Uterus (tissue), 4 donors: ENCODE data around the gene TRIM33. TPM values are rescaled to one million over a fixed set of nuclear protein-coding genes. Genes with fewer than 3 reads are reported as not detected.
A peak's percentile ranks its signal among the peaks of the same experiment; 100 is the strongest.

Experiments used
- DNase-seq, 2 donors: peaks; one replicate each; pipeline ENCODE4 v3.0.0-alpha.2; 2019 to 2020
- H3K27ac ChIP-seq, 2 donors: fragments of 200-600 bp; sonication (generic); 1 replicate in 1 of 2; 2 replicates in 1 of 2; pipeline ENCODE4 v1.5.1; 2016 to 2018
- H3K27me3 ChIP-seq, 2 donors: fragments of 200-600 bp; sonication (generic); one replicate each; pipeline ENCODE4 v1.5.1; 2018 to 2019; ENCODE audit warnings: control low read depth in 1 of 2
- H3K36me3 ChIP-seq, 2 donors: fragments of 200-600 bp; sonication (generic); one replicate each; pipeline ENCODE4 v1.5.1; 2019; ENCODE audit warnings: control low read depth in 1 of 2
- H3K4me1 ChIP-seq, 2 donors: fragments of 200-600 bp; sonication (generic); one replicate each; pipeline ENCODE4 v1.5.1; 2018 to 2019; ENCODE audit warnings: control low read depth in 1 of 2
- H3K4me3 ChIP-seq, 2 donors: fragments of 200-600 bp; sonication (generic); 1 replicate in 1 of 2; 2 replicates in 1 of 2; pipeline ENCODE4 v1.5.1; 2018 to 2019; ENCODE audit warnings: mild to moderate bottlenecking in 1 of 2
- H3K9me3 ChIP-seq, 2 donors: fragments of 200-600 bp; sonication (generic); one replicate each; pipeline ENCODE4 v1.5.1; 2019; ENCODE audit warnings: control low read depth in 1 of 2
- CTCF ChIP-seq, 4 experiments: fragments of 200-600 bp in 2 of 4; fragments of 450-650 bp in 2 of 4; sonication (generic) in 2 of 4; IDR thresholded peaks; one replicate each; pipeline ENCODE4 v1.5.1; 2016 to 2019; ENCODE audit warnings: antibody characterized with exemption in 4 of 4, mild to moderate bottlenecking in 2 of 4, moderate library complexity in 1 of 4
- POLR2A ChIP-seq, 2 donors: fragments of 450-650 bp; IDR thresholded peaks; one replicate each; pipeline ENCODE4 v1.6.1; 2016; ENCODE audit warnings: antibody characterized with exemption in 2 of 2, mild to moderate bottlenecking in 1 of 2, moderate library complexity in 1 of 2
- intact Hi-C: fragments of 100-400 bp; cut with DNase I; formaldehyde crosslinking; loops from one replicate; pipeline ENCODE4 v1.15.1; 2023; ENCODE audit warnings: low total_unique reads
- total RNA-seq, 4 donors: library from RNA; depleted of rRNA in 3 of 4; stranded (reverse); fragments of >200 nt in 3 of 4; gene quantifications; one replicate each; pipeline versions ENCODE4 v1.1.0 to v1.2.4, GENCODE V29; 2014 to 2023
- donor health status: DM: yes; HTN: yes; CAD: no.

Gene TRIM33
- total RNA-seq, 4 donors from 2014 or later = 23.6 to 73.7 (median 50.8) TPM

- intact Hi-C loops = no loop called here
- H3K27ac ChIP-seq = no peak overlapping the region
- peaks cover 0 to 2% of the 10 kb centered on the region in 2 donors for H3K4me1 ChIP-seq
- no peak for DNase-seq
- TF ChIP-seq POLR2A (IDR thresholded peaks at IDR 0.05) (no peak), CTCF (IDR thresholded peaks at IDR 0.05) (no peak)
- H3K36me3 ChIP-seq = no peaks in the 10 kb centered on the region
- H3K27me3 ChIP-seq = no peaks in the 10 kb centered on the region
- H3K9me3 ChIP-seq = no peaks in the 10 kb centered on the region
- H3K4me3 ChIP-seq = no peak overlapping the region
These were observed 6.3 kb upstream of the TRIM33 start for GRCh38 chr1:114517348-114517747.

- H3K4me3 ChIP-seq = no peak overlapping the region
These were observed 1.7 kb upstream of the TRIM33 start for GRCh38 chr1:114512595-114513280.

GRCh38 chr1:114510274-114511031 lies 550 bp downstream of the TRIM33 start:
- peaks cover 4 to 10% of the 10 kb centered on the region in 2 donors for H3K4me1 ChIP-seq

More at GRCh38 chr1:114512595-114513280, 1.7 kb upstream of the TRIM33 start:
- H3K36me3 ChIP-seq = no peaks in the 10 kb centered on the region
- no peaks in the 10 kb centered on the region for H3K9me3 ChIP-seq
- intact Hi-C loops = loop anchor here (5.0 kb wide), 1 partner anchor 245 kb away; the partner anchor contains the start of gene CSDE1
- no peaks in the 10 kb centered on the region for H3K27me3 ChIP-seq
- TF ChIP-seq POLR2A (IDR thresholded peaks at IDR 0.05) (no peak), CTCF (IDR thresholded peaks at IDR 0.05) (no peak)
- H3K4me1 ChIP-seq = peaks cover 4 to 8% of the 10 kb centered on the region in 2 donors
- H3K27ac ChIP-seq = peak overlapping the region in 1 of 2 donors; percentile 92
- no peak for DNase-seq

GRCh38 chr1:114509596-114510273 lies 1.3 kb downstream of the TRIM33 start:
- peaks cover 4 to 10% of the 10 kb centered on the region in 2 donors for H3K4me1 ChIP-seq
- peak overlapping the region; percentile 90 to 92 for H3K27ac ChIP-seq
- H3K27me3 ChIP-seq = no peaks in the 10 kb centered on the region
- intact Hi-C loops = loop anchor here (5.0 kb wide), 1 partner anchor 248 kb away; the partner anchor contains the start of gene CSDE1
- TF ChIP-seq POLR2A (IDR thresholded peaks at IDR 0.05) (no peak), CTCF (IDR thresholded peaks at IDR 0.05) (no peak)
- H3K36me3 ChIP-seq = no peaks in the 10 kb centered on the region
- no peak for DNase-seq
- peak overlapping the region; percentile 77 to 83 for H3K4me3 ChIP-seq
- no peaks in the 10 kb centered on the region for H3K9me3 ChIP-seq

More at GRCh38 chr1:114510274-114511031, 550 bp downstream of the TRIM33 start:
- intact Hi-C loops = loop anchor here (5.0 kb wide), 1 partner anchor 247 kb away; the partner anchor contains the start of gene CSDE1
- Histone ChIP-seq H3K27me3 (no peaks in the 10 kb centered on the region), H3K36me3 (no peaks in the 10 kb centered on the region), H3K27ac (peak overlapping the region; percentile 90 to 92), H3K4me3 (peak overlapping the region; percentile 77 to 83), H3K9me3 (no peaks in the 10 kb centered on the region)
- TF ChIP-seq CTCF (IDR thresholded peaks at IDR 0.05) (no peak), POLR2A (IDR thresholded peaks at IDR 0.05) (no peak)
- peak in 1 of 2 donors; percentile 37 for DNase-seq
